Lung microvascular endothelial cell (primary cell): Measurements from ENCODE around the gene CAMK1D. TPM values are rescaled to one million over a fixed set of nuclear protein-coding genes. Genes with fewer than 3 reads are reported as not detected.
A peak's percentile ranks its signal among the peaks of the same experiment; 100 is the strongest.
"Not testable (repeated sequence)": the region's sequence is repeated elsewhere in the genome, so short reads cannot be mapped to it uniquely, and the experiment has no call there.

Experiments used
- DNase-seq, 2 donors: peaks; one replicate each; pipeline versions ENCODE4 v3.0.0 to v3.0.0-alpha.2; 2010; ENCODE audit warnings: low read depth in 2 of 2
- total RNA-seq: library from RNA; depleted of rRNA; stranded (reverse); fragments of >200 nt; gene quantifications from 2 replicates; pipeline ENCODE4 v1.2.1, GENCODE V29; 2014

CAMK1D gene
- total RNA-seq = 0.44 and 1.4 TPM in 2 replicates

DNA sequence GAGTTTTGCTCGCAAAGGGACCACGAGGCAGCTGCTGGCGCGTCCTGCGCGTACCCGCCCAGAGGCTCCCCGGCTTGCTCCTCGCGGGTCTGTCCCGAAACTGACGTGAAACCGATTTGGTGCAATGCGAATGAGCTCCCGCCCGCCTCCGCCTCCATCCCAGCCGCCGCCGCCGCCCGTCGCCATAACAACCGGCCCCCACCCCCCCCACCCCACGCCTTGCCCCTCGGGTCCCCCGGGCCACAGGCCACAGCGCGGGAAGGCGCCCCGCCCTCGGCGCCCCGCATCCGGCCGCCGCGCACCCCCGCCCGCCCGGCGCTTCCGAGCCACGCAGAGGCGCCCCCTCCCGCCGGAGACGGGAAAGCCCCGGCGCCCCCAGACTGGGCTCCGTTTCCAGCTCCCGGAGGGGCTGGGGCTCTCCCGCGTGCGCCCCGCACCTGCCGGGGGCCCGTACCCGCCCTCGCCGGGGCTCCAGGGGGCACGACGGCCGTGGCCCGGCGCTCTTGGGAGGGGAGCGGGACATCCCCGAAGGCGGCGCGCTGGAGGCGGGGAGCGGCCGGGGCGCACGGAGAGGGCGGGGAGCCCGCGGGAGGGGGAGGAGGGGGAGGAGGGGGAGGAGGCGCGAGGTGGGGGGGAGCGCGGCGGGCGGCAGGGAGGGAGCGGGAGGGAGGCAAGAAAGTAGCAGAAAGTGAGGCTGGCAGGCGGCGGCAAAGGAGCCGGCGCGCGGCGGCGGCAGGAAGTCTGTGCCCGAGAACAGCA, at the start of gene CAMK1D:
CAMK1D (plus strand) TSS at position 678 of the 759 bp plus-strand sequence.
- DNase-seq = peak; percentile 25 to 67

DNA sequence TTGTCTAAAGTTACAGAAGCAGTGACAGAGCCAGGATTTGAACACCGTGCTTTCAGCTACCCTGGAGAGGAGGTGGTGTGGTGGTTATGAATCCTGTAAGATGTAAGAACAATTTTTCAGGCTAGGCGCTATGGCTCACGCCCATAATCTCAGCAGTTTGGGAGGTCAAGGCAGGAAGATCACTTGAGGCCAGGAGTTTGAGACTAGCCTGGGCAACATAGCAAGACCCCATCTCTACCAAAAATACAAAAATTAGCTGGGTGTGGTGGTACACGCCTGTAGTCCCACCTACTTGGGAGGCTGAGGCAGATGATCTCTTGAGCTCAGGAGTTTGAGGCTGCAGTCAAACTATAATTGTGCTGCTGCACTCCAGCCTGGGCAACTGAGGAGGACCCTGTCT, 48.3 kb upstream of the CAMK1D start:
- DNase-seq = not testable (repeated sequence)

DNA sequence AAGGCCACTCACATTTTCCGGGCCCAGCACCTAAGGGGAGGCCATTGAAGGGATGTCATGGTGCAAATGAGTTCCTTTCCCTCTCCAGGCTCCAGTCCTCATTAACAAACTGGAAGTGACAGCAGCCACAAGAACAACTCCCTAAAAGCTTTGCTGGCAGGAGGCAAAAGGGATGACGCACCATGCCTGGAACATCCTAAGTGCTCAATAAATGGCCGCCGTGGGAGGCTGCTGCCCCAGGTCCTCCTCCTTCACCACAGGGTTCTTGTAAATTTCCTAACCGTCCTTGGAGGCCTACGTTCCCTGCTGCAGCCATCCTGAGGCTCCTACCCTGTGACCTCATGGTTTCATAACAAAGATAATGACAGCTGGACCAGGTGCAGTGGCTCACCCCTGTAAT, 41.3 kb upstream of the CAMK1D start:
- no peak for DNase-seq

DNA sequence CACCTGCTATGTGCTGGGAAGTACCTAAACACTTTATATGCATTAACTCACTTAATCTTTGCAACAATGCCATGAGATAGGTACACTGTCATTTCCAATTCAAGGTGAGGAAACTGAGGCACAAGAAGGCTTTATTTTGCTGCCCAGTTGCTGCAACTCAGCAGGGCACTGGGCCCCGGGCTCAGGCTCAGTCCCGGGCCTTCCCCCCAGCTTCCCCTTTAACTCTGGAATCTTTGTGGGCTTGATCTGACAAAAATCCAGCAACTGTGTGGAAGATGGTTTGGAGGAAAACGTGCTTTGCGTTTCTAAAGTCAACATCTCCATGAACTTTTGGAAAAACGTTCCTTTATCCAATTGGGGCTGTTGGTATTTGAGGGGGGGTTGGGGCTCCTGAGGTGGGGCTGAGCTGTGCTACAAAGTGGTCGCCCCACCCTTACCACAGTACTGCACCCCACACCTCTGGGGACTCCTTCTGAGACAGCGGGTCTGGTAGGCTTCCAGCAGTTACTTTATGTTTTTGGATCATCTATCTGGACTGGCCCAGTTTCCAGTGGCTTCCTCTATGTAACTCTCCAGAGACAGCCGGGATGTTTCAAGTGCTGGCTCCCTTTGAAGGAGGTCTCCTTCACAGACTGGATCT, 40.5 kb upstream of the CAMK1D start:
- no peak for DNase-seq

DNA sequence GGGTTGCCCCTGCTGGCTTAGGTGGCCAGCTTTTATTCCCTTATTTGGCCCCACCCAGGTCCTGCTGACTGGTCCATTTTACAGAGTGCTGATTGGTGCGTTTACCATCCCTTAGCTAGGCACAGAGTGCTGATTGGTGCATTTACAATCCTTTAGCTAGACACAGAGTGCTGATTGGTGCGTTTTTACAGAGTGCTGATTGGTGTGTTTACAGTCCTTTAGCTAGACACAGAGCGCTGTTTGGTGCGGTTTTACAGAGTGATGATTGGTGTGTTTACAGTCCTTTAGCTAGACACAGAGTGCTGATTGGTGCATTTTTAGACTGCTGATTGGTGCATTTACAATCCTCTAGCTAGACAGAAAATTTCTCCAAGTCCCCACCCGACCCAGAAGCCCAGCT, 39.6 kb upstream of the CAMK1D start:
- DNase-seq = not testable (repeated sequence)

DNA sequence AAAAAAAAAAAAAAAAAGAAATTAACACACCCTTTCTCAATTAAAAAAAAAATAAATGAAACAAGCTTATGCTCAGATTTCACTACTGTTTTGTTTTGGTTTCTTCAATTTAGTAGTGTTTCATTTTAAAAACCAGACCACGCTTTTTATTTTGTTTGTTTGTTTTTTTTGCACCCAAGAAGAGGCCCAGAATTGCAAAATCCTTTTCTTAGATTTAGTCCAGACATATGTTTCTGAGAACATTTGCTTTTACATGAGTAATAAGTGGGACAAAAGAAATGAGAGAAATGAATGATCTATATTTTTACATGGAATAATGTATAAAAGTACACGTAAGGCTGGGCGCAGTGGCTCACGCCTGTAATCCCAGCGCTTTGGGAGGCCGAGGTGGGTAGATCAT, 34.5 kb upstream of the CAMK1D start:
- no peak for DNase-seq

DNA sequence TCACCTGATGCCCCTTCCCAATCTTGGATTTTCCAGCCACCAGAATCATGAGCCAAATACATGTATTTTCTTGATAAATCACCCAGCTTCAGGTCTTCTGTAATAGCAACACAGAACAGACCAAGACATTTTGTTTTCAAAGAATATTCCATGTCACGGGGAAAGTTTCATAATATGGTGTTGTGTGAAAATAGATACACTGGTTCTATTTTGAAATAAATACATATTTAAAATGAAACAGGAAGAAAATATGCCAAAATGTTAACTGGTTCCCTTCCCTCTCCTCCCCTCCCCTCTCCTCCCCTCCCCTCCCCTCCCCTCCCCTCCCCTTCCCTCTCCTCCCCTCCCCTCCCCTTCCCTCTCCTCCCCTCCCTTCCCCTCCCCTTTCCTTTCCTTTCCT, 30.3 kb upstream of the CAMK1D start:
- no peak for DNase-seq

DNA sequence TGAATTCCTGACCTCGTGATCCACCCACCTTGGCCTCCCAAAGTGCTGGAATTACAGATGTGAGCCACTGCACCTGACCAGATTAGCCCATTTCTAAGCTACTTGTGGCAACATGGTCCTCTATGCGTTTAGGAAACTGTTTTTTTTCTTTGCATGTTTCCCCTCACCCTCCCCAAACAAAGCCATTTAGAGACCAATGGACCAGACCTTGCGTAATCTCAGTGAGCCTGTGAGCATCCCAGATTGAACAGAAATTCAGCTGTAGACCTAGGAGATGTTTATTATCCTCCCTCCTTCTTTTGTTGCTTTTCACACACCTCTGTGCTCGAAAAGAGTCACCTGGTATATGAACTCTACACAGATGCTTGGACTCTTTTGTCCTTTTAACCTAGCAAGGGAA, 28.5 kb upstream of the CAMK1D start:
- no peak for DNase-seq

DNA sequence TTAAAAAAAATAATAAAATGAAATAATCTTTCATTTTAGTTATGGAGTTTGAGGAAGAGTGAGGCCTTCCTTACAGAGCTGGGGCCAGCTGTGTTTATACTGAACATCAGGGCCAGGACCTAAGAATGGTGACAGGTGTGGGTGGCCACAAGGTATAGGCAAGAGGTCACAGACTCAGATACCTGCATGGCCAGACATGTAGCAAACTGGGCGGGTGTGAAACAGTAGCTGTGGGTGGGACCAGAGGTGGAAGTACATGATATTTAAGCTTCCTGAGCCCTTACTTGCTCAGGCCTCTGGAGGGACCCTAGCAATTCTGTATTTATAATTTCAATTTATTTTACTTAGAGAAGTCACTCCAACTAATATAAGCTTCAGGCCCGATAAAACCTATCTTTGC, 27.7 kb upstream of the CAMK1D start:
- DNase-seq = no peak

DNA sequence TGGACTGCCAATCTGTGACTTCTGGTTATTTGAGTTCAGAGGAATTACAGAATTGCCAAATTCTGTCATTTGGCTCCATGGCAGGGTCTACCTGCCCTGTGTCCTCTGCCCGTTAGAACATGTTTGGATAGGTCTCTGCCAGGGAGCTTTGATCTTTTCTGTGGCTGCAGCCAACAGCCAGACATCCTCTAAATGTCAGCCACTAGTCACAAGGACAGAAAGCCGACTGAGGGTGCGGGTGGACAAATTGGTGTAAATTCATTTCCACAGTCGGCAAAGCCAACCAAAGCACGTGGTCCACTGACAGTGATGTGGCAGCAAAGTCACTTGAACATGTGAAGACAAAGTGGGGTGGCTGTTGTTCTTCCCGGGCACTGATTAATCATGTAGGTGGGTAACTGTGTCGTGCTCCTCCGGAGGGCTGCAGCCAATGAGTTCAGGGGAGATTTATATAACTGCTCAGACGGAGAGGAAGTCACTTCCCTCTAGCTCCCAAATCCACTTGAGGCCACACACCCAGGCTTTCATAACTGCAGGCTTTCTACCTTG, 26.7 kb upstream of the CAMK1D start:
- no peak for DNase-seq

DNA sequence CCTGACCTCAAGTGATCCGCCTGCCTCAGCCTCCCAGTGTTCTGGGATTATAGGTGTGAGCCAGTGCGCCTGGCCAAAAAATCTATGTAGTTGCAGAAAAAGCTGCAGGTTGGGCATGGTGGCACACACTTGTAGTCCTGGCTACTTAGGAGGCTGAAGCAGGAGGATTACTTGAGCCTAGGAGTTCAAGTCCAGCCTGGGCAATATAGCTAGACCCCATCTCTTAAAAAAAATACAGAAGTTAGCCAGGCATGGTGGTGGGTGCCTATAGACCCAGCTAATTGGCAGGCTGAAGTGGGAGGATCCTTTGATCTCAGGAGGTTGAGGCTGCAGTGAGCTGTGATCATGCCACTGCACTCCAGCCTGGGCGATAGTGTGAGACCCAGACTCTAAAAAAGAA, 24.8 kb upstream of the CAMK1D start:
- DNase-seq = no peak

DNA sequence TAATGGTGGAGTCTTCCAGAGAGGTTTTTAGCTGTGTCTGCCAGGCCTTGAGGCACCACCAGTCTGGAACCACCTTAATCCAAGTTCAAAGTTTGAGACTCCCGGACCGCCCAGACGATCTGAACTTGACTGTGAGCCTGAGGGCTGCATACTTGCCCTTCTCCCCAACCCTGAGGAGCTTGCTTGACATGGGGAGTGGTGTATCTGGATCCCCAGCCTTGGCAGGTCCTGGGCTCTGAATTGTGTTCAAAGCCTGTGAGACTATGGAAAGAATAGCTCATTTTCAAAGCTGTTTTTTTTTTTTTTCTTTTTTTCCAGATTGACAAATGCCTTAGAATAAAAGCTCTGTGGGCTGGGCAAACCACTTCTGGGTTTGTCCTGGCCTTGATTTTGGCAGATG, 22.3 kb upstream of the CAMK1D start:
- no peak for DNase-seq

DNA sequence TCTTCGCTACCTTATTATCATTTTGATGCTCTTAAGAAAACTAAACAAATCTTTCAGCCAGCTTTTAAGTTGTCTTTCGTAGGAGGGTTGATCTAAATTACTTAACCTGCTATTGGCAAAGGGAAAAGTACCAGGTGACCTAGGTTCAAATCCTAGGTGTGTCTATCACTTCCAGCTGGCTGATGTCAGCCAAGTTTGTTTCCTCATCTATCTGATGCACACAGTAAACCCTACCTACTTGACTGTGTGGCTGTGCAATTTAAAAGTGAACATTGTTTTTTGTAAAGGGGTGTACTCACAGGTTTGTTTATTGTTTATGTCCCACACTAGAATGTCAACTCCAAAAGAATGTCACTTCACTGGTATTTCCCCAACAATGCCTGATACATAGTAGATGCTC, 21.9 kb upstream of the CAMK1D start:
- no peak for DNase-seq

DNA sequence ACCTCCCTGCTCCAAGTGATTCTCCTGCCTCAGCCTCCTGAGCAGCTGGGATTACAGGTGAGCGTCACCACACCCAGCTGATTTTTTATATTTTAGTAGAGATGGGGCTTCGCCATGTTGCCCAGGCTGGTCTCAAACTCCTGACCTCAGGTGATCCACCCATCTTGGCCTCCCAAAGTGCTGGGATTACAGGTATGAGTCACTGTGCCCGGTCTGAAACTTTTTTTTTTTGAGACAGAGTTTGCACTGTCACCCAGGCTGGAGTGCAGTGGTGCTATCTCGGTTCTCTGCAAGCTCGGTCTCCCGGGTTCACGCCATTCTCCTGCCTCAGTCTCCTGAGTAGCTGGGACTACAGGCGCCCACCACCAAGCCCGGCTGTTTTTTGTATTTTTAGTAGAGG, 21.0 kb upstream of the CAMK1D start:
- DNase-seq = not testable (repeated sequence)

DNA sequence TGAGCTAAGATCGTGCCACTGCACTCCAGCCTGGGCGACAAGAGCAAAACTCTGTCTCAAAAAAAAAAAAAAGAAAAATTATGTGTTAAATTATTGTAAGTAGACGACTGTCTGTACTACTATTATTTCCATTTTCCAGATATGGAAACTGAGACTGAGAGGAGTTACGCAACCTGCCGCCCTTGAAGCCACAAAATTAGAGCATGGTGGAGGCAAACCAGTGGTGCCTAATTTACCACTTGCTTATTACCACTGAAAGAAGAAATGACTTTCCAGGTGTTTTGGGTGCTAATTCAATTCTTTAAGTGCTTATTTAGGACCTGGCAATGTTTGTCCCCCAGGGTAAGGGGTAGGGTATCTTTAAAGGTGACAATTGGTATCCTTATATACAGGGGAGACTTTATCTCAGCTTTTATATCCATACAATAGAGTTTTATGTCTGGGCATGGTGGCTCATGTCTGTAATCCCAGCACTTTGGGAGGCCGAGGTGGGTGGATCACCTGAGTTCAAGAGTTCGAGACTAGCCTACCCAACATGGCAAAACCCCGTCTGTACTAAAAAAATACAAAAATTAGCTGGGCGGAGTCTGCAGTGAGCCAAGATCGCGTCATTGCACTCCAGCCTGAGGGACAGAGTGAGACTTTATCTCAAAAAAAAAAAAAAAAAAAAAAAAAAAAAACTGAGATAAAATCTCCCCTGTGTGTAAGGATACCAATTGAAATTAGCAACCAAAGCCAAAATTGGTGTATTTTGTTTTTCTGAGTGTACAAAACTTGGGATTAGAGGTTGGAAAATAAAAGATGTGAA, 16.6 kb upstream of the CAMK1D start:
- DNase-seq = no peak

DNA sequence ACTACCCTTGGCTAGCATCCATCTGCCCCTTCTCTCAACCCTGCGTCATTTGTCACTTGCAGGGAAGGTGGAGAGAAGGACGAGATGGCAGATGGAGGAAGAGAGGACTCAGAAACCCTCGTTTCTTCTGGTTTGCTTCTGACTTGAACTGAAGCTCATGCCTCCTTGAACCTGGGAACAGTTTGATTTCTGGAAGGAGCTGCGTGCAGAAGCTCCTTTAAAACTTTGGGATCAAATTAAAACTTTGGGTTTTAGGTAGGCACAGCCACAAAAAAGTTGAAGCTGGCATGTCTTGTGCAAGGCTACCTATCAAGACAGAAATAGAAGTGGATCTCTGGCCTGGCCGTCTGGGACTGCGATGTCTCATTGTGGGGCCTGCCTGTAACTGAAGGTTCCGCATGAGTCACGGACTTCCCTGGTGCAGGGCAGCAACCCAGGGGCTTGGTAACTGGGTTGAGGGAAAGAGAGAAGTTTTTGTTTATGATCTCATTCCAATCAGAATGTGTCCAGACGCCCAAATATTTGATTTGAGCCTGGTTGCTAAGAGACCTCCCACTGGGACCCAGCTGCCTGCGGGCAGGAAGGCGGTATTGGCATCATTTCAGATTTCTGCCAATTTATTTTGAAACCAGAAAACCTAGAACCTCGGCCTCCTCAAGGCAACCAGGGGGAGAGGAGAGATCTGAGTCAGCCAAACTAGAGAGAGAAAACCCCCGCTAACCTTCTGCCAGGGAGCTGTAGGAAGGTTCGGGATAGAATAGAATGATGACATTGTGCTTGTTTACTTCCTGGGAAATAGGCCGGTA, 15.8 kb upstream of the CAMK1D start:
- DNase-seq = peak; percentile 27 to 86

DNA sequence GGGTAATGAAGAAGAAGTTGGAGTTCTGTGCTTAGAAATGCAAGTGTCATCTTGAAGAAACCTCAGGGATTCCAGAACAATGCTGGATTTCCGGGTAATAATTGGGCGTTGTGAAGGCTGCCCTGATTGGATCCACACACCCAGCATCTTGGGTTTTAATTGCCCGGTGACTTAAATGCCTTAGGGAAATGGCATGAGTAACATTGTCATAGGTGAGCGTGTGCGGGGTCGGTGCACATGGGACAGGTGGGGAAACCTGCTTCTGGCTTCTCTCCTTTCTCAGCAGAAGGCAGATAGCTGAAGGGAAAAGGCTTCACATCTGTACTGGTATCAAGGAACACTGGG, 15.2 kb upstream of the CAMK1D start:
- no peak for DNase-seq

DNA sequence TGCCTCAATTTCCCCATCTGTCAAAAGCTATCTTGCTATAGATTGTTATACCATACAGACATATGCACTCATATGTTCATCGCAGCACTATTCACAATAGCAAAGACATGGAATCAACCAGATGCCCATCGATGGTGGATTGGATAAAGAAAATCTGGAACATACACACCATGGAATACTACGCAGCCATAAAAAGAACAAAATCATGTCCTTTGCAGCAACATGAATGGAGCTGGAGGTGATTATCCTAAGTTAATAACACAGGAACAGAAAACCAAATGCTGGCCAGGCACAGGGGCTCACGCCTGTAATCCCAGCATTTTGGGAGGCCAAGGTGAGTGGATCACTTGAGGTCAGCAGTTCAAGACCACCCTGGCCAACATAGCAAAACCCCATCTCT, 14.2 kb upstream of the CAMK1D start:
- DNase-seq = not testable (repeated sequence)

DNA sequence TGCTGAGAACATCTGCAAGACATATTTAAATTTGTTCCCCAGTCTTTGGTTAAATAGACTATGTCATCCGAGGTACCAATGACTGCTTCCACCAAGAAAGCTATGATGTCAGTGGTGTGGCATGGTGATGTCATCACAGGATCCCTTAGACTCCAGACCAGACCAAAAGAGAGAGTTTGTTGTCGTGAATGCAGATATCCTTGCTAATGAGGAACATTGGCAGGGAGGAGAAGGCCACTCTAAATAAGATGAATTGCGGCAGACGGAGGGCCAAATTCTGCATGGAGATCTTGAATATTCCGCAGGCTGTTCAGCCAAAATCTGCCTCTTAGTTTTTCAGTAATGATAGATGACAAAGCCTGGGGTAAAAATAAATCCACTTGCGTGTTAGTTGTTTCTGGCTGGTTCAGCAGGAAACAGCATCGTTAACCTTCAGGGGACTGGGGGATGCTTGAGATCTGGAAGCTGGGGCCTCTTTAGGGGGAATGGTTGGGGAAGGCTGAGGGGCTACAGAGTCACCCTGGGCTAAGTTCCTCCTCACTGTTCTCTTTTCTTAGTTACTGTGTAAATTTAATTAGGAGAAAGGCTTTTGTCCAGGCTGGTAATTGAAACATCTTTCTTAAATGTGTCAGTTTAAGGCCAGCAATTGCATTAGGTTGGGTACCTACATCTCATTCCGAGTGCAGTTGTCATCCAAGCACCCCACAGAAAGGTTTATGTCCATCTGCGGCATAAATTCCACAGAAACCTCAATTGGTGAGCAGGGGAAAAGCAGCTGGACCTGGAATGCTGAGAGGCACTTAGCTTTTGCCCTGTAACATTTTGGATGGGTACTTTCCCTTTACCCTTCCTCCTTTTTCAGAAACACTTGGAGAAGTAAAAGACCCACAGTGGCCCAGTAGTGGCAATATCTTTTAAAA, 11.6 kb upstream of the CAMK1D start:
- DNase-seq = no peak

DNA sequence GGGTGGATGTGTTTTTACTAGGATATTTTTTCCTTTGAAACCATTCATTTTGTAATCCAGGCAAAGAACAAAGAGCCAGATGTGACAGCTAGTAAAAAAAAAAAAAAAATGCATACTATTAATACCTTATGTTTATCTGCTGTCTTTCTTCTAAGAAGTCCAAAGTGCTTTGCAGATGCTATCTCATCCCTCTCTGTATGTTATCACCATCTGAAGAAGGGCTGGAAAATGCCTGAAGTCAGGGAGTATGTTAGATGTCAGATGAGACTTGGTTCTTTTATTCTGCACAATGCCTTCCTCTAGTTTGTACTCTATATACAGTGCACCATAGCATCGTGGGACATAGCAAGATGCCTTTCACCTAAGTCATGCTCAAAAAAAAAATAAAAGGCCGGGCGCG, 10.4 kb upstream of the CAMK1D start:
- no peak for DNase-seq
